Activated naive CD8-positive, alpha-beta T cell treated with anti-CD3 and anti-CD28 coated beads, Interleukin-2, amount 50 U/mL, for 24 hours (primary cell): ENCODE data around the gene ARHGAP6.
A peak's percentile ranks its signal among the peaks of the same experiment; 100 is the strongest.
"Not testable (repeated sequence)": the region's sequence is repeated elsewhere in the genome, so short reads cannot be mapped to it uniquely, and the experiment has no call there.

Source experiments
- ATAC-seq: fragments of 150-1000 bp; cut with Tn5 transposase; one replicate; pipeline ENCODE4 v1.10.0; 2021
- DNase-seq: peaks from one replicate; pipeline ENCODE4 v3.0.0; 2021
- H3K27ac Mint-ChIP-seq: one replicate; pipeline ENCODE4 v1.8.0; 2021; ENCODE audit warnings: mild to moderate bottlenecking, mixed read lengths
- H3K27me3 Mint-ChIP-seq: one replicate; pipeline ENCODE4 v1.8.0; 2021; ENCODE audit warnings: mixed read lengths
- H3K36me3 Mint-ChIP-seq: one replicate; pipeline ENCODE4 v1.8.0; 2021; ENCODE audit warnings: low read depth, mixed read lengths
- H3K4me1 Mint-ChIP-seq: one replicate; pipeline ENCODE4 v1.8.0; 2021; ENCODE audit warnings: mixed read lengths
- H3K4me3 Mint-ChIP-seq: one replicate; pipeline ENCODE4 v1.8.0; 2021; ENCODE audit warnings: mild to moderate bottlenecking, moderate library complexity, mixed read lengths
- H3K9me3 Mint-ChIP-seq: one replicate; pipeline ENCODE4 v1.8.0; 2021; ENCODE audit warnings: mixed read lengths

ARHGAP6 gene

GRCh38 chrX:11664211-11665167 lies 1.2 kb downstream of the ARHGAP6 start:
- H3K27ac Mint-ChIP-seq = no peak overlapping the region
- H3K4me1 Mint-ChIP-seq = no peaks in the 10 kb centered on the region
- DNase-seq = no peak
- no peak for ATAC-seq
- no peaks in the 10 kb centered on the region for H3K36me3 Mint-ChIP-seq
- H3K9me3 Mint-ChIP-seq = no peaks in the 10 kb centered on the region
- peaks cover 43% of the 10 kb centered on the region for H3K27me3 Mint-ChIP-seq
- no peak overlapping the region for H3K4me3 Mint-ChIP-seq

GRCh38 chrX:11663875-11664210 lies 1.9 kb downstream of the ARHGAP6 start:
- Mint-ChIP-seq H3K9me3 (no peaks in the 10 kb centered on the region), H3K27me3 (peaks cover 42% of the 10 kb centered on the region), H3K27ac (no peak overlapping the region), H3K36me3 (no peaks in the 10 kb centered on the region), H3K4me1 (no peaks in the 10 kb centered on the region), H3K4me3 (no peak overlapping the region)
- no peak for ATAC-seq
- DNase-seq = no peak

GRCh38 chrX:11655282-11656015 lies 10.3 kb downstream of the ARHGAP6 start:
- ATAC-seq (no peak), DNase-seq (no peak)
- H3K4me3 Mint-ChIP-seq = no peak overlapping the region
- H3K9me3 Mint-ChIP-seq = no peaks in the 10 kb centered on the region
- no peaks in the 10 kb centered on the region for H3K27me3 Mint-ChIP-seq
- H3K4me1 Mint-ChIP-seq = no peaks in the 10 kb centered on the region
- no peaks in the 10 kb centered on the region for H3K36me3 Mint-ChIP-seq
- H3K27ac Mint-ChIP-seq = no peak overlapping the region

GRCh38 chrX:11648705-11649519 lies 16.8 kb downstream of the ARHGAP6 start:
- Mint-ChIP-seq H3K4me3 (no peak overlapping the region), H3K9me3 (no peaks in the 10 kb centered on the region), H3K27ac (no peak overlapping the region), H3K4me1 (peaks cover 11% of the 10 kb centered on the region), H3K36me3 (no peaks in the 10 kb centered on the region), H3K27me3 (peaks cover 6% of the 10 kb centered on the region)
- ATAC-seq (peak; percentile 75), DNase-seq (no peak)

- no peaks in the 10 kb centered on the region for H3K9me3 Mint-ChIP-seq
- peaks cover 11% of the 10 kb centered on the region for H3K4me1 Mint-ChIP-seq
- DNase-seq (no peak), ATAC-seq (no peak)
- no peaks in the 10 kb centered on the region for H3K36me3 Mint-ChIP-seq
- H3K4me3 Mint-ChIP-seq = no peak overlapping the region
- H3K27me3 Mint-ChIP-seq = peaks cover 6% of the 10 kb centered on the region
- no peak overlapping the region for H3K27ac Mint-ChIP-seq
These were observed 18.6 kb downstream of the ARHGAP6 start for GRCh38 chrX:11647138-11647537.

- Mint-ChIP-seq H3K27ac (no peak overlapping the region), H3K4me3 (no peak overlapping the region), H3K36me3 (no peaks in the 10 kb centered on the region), H3K4me1 (no peaks in the 10 kb centered on the region), H3K9me3 (no peaks in the 10 kb centered on the region), H3K27me3 (peaks cover 7% of the 10 kb centered on the region)
- DNase-seq (no peak), ATAC-seq (no peak)
These were observed 24.2 kb downstream of the ARHGAP6 start for GRCh38 chrX:11641349-11642065.

- Mint-ChIP-seq H3K9me3 (no peaks in the 10 kb centered on the region), H3K27me3 (peaks cover 4% of the 10 kb centered on the region), H3K4me1 (no peaks in the 10 kb centered on the region), H3K27ac (no peak overlapping the region), H3K4me3 (no peak overlapping the region), H3K36me3 (no peaks in the 10 kb centered on the region)
- ATAC-seq (no peak), DNase-seq (no peak)
These were observed 25.6 kb downstream of the ARHGAP6 start for GRCh38 chrX:11640089-11640488.

- no peak for ATAC-seq
- H3K9me3 Mint-ChIP-seq = no peaks in the 10 kb centered on the region
- H3K4me1 Mint-ChIP-seq = no peaks in the 10 kb centered on the region
- no peak overlapping the region for H3K27ac Mint-ChIP-seq
- no peak overlapping the region for H3K4me3 Mint-ChIP-seq
- H3K36me3 Mint-ChIP-seq = no peaks in the 10 kb centered on the region
- H3K27me3 Mint-ChIP-seq = no peaks in the 10 kb centered on the region
- DNase-seq = no peak
These were observed 33.0 kb downstream of the ARHGAP6 start for GRCh38 chrX:11632732-11633131.

- H3K27me3 Mint-ChIP-seq = no peaks in the 10 kb centered on the region
- no peak overlapping the region for H3K27ac Mint-ChIP-seq
- ATAC-seq = no peak
- DNase-seq = no peak
- H3K4me1 Mint-ChIP-seq = no peaks in the 10 kb centered on the region
- H3K9me3 Mint-ChIP-seq = no peaks in the 10 kb centered on the region
- H3K4me3 Mint-ChIP-seq = no peak overlapping the region
- H3K36me3 Mint-ChIP-seq = no peaks in the 10 kb centered on the region
These were observed 36.0 kb downstream of the ARHGAP6 start for GRCh38 chrX:11629593-11630211.

GRCh38 chrX:11628399-11628798 lies 37.3 kb downstream of the ARHGAP6 start:
- DNase-seq = no peak
- Mint-ChIP-seq H3K9me3 (no peaks in the 10 kb centered on the region), H3K4me3 (no peak overlapping the region), H3K36me3 (no peaks in the 10 kb centered on the region), H3K27ac (no peak overlapping the region), H3K27me3 (no peaks in the 10 kb centered on the region), H3K4me1 (no peaks in the 10 kb centered on the region)
- no peak for ATAC-seq

GRCh38 chrX:11626351-11626750 lies 39.4 kb downstream of the ARHGAP6 start:
- Mint-ChIP-seq H3K27me3 (peaks cover 3% of the 10 kb centered on the region), H3K4me3 (no peak overlapping the region), H3K4me1 (no peaks in the 10 kb centered on the region), H3K27ac (no peak overlapping the region), H3K9me3 (no peaks in the 10 kb centered on the region), H3K36me3 (no peaks in the 10 kb centered on the region)
- no peak for ATAC-seq
- DNase-seq = no peak

GRCh38 chrX:11619441-11619840 lies 46.3 kb downstream of the ARHGAP6 start:
- no peaks in the 10 kb centered on the region for H3K36me3 Mint-ChIP-seq
- peaks cover 10% of the 10 kb centered on the region for H3K27me3 Mint-ChIP-seq
- H3K4me1 Mint-ChIP-seq = no peaks in the 10 kb centered on the region
- H3K27ac Mint-ChIP-seq = no peak overlapping the region
- no peak overlapping the region for H3K4me3 Mint-ChIP-seq
- no peaks in the 10 kb centered on the region for H3K9me3 Mint-ChIP-seq
- DNase-seq (no peak), ATAC-seq (no peak)

GRCh38 chrX:11614253-11614652 lies 51.5 kb downstream of the ARHGAP6 start:
- H3K4me1 Mint-ChIP-seq, H3K4me3 Mint-ChIP-seq, H3K27ac Mint-ChIP-seq, ATAC-seq, H3K36me3 Mint-ChIP-seq, H3K27me3 Mint-ChIP-seq, H3K9me3 Mint-ChIP-seq, DNase-seq: not testable (repeated sequence)

GRCh38 chrX:11611965-11612364 lies 53.8 kb downstream of the ARHGAP6 start:
- ATAC-seq (no peak), DNase-seq (no peak)
- Mint-ChIP-seq H3K4me3 (no peak overlapping the region), H3K4me1 (no peaks in the 10 kb centered on the region), H3K36me3 (no peaks in the 10 kb centered on the region), H3K9me3 (no peaks in the 10 kb centered on the region), H3K27ac (no peak overlapping the region), H3K27me3 (peaks cover 2% of the 10 kb centered on the region)
